HepG2 (cell line): Measurements from ENCODE around the gene SEC31B.

Source experiments
- CTCF ChIP-seq: sonication (generic); formaldehyde crosslinking; IDR thresholded peaks from 2 replicates; pipeline ENCODE4 v1.5.0; 2020; ENCODE audit warnings: mild to moderate bottlenecking, missing genetic modification reagents, moderate library complexity
- EEA1 ChIP-seq: sonication (generic); formaldehyde crosslinking; IDR thresholded peaks from 2 replicates; pipeline ENCODE4 v1.5.1; 2020; ENCODE audit warnings: mild to moderate bottlenecking, missing genetic modification reagents, borderline replicate concordance
- POLR2AphosphoS5 ChIP-seq: IDR thresholded peaks from 2 replicates; pipeline ENCODE4 v1.6.1; 2012; ENCODE audit warnings: low read depth, low read length

GRCh38 chr10:100470367-100470766 is 49.3 kb downstream of the SEC31B start:
- no peak for TF ChIP-seq EEA1 (CRISPR knock-in tag)
- TF ChIP-seq CTCF (CRISPR knock-in tag) = no peak
- no peak for TF ChIP-seq POLR2AphosphoS5
